IMR-90 (cell line): ENCODE results near the gene PRR5.

Experiments used
- CEBPB ChIP-seq: IDR thresholded peaks from 2 replicates; pipeline ENCODE4 v1.6.1; 2012; ENCODE audit warnings: low read depth, low read length, improper control_type of control experiment
- CTCF ChIP-seq: conservative IDR thresholded peaks from 2 replicates; pipeline ENCODE4 v1.5.1; 2012; ENCODE audit warnings: mild to moderate bottlenecking, low read depth, low read length, improper control_type of control experiment
- ELK1 ChIP-seq: fragments of 150-350 bp; IDR thresholded peaks from 2 replicates; pipeline ENCODE4 v1.6.1; 2016; ENCODE audit warnings: low read depth, mild to moderate bottlenecking, low read length, moderate library complexity, borderline replicate concordance
- MAFK ChIP-seq: IDR thresholded peaks from 2 replicates; pipeline ENCODE4 v1.6.1; 2012; ENCODE audit warnings: low read depth, low read length, improper control_type of control experiment
- MXI1 ChIP-seq: IDR thresholded peaks from 2 replicates; pipeline ENCODE4 v1.6.1; 2012; ENCODE audit warnings: low read depth, mild to moderate bottlenecking, low read length, moderate library complexity, borderline replicate concordance
- POLR2A ChIP-seq: IDR thresholded peaks from 2 replicates; pipeline ENCODE4 v1.6.1; 2012; ENCODE audit warnings: mild to moderate bottlenecking, low read depth, low read length
- RAD21 ChIP-seq: IDR thresholded peaks from 2 replicates; pipeline ENCODE4 v1.6.1; 2012; ENCODE audit warnings: low read length, improper control_type of control experiment
- RFX5 ChIP-seq: IDR thresholded peaks from 2 replicates; pipeline ENCODE4 v1.8.0; 2012; ENCODE audit warnings: low read depth, mild to moderate bottlenecking, low read length, moderate library complexity
- SMC3 ChIP-seq: fragments of 150-350 bp; IDR thresholded peaks from 2 replicates; pipeline ENCODE4 v1.6.1; 2016; ENCODE audit warnings: low read depth, mild to moderate bottlenecking, antibody characterized with exemption, low read length, moderate library complexity
- USF2 ChIP-seq: fragments of 150-350 bp; IDR thresholded peaks from 2 replicates; pipeline ENCODE4 v1.6.1; 2017; ENCODE audit warnings: mild to moderate bottlenecking, antibody characterized with exemption, low read length, low read depth

- TF ChIP-seq RFX5 (no peak), POLR2A (no peak), CTCF (no peak), USF2 (no peak), CEBPB (no peak), SMC3 (no peak), ELK1 (no peak), MAFK (no peak), MXI1 (no peak), RAD21 (no peak)
Measured at GRCh38 chr22:44773082-44773481, 71.1 kb downstream of the PRR5 start.
